Parathyroid adenoma (tissue), 2 donors: ENCODE results near the gene FAM186B.

Experiments
- H2AFZ ChIP-seq: fragments of 300-600 bp; sonication (generic); one replicate; pipeline ENCODE4 v1.7.0; 2017; ENCODE audit warnings: antibody characterized with exemption, mild to moderate bottlenecking
- H3K27ac ChIP-seq: fragments of 300-600 bp; sonication (generic); one replicate; pipeline ENCODE4 v1.7.0; 2017
- H3K27me3 ChIP-seq: fragments of 300-600 bp; sonication (generic); one replicate; pipeline ENCODE4 v1.7.0; 2017; ENCODE audit warnings: low read length; ENCODE audit not compliant: control insufficient read depth, insufficient read depth
- H3K36me3 ChIP-seq: fragments of 300-600 bp; sonication (generic); one replicate; pipeline ENCODE4 v1.7.0; 2017; ENCODE audit warnings: low read length; ENCODE audit not compliant: control insufficient read depth, insufficient read depth
- H3K4me1 ChIP-seq: fragments of 300-600 bp; sonication (generic); one replicate; pipeline ENCODE4 v1.7.0; 2017; ENCODE audit warnings: control low read depth
- H3K4me2 ChIP-seq: fragments of 300-600 bp; sonication (generic); one replicate; pipeline ENCODE4 v1.7.0; 2017; ENCODE audit warnings: low read length
- H3K4me3 ChIP-seq: fragments of 300-600 bp; sonication (generic); one replicate; pipeline ENCODE4 v1.7.0; 2017; ENCODE audit warnings: low read depth, low read length
- H3K79me2 ChIP-seq: fragments of 300-600 bp; sonication (generic); one replicate; pipeline ENCODE4 v1.7.0; 2017; ENCODE audit warnings: control low read depth
- H3K9ac ChIP-seq: fragments of 300-600 bp; sonication (generic); one replicate; pipeline ENCODE4 v1.7.0; 2017; ENCODE audit warnings: mild to moderate bottlenecking
- H3K9me3 ChIP-seq: fragments of 300-600 bp; sonication (generic); one replicate; pipeline ENCODE4 v1.7.0; 2017; ENCODE audit warnings: low read length; ENCODE audit not compliant: control insufficient read depth
- CTCF ChIP-seq: fragments of 300-600 bp; sonication (generic); IDR thresholded peaks from one replicate; pipeline ENCODE4 v1.7.0; 2017; ENCODE audit warnings: antibody characterized with exemption, mild to moderate bottlenecking
- donor health status: primary hyperparathyroidism.

The FAM186B gene

DNA sequence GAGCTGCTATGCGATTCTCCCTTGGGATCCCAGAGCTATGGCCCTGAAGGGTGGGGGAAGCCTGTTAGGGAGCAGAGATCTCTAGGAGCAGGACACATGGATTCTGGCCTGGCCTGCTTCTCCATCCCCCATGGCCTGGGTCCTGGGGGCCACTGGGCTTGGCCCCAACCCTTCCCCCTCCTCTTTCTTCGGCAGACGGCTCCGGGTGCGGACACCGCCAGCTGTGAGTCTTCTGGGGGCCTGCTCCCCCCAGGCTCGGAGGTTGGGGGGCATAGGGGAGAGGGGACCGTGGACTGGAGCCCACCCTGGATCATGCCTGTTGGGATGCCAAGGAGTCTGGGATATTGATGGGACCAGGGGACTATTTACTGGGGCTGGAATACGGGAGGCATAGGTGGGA is 27.0 kb upstream of the FAM186B start:
- Histone ChIP-seq H3K9ac (no peak overlapping the region), H3K4me2 (no peak overlapping the region), H3K79me2 (peaks cover 2% of the 10 kb centered on the region), H3K4me3 (no peak overlapping the region), H3K36me3 (no peaks in the 10 kb centered on the region), H3K27ac (no peak overlapping the region), H3K27me3 (no peaks in the 10 kb centered on the region), H3K4me1 (no peaks in the 10 kb centered on the region), H2AFZ (no peak overlapping the region), H3K9me3 (no peaks in the 10 kb centered on the region)
- no peak for TF ChIP-seq CTCF

- no peaks in the 10 kb centered on the region for H3K4me1 ChIP-seq
- TF ChIP-seq CTCF, result no peak
- no peak overlapping the region for H3K4me3 ChIP-seq
- H3K36me3 ChIP-seq, result no peaks in the 10 kb centered on the region
- H3K9me3 ChIP-seq, result no peaks in the 10 kb centered on the region
- peaks cover 2% of the 10 kb centered on the region for H3K79me2 ChIP-seq
- no peak overlapping the region for H2AFZ ChIP-seq
- no peaks in the 10 kb centered on the region for H3K27me3 ChIP-seq
- H3K4me2 ChIP-seq, result no peak overlapping the region
- no peak overlapping the region for H3K27ac ChIP-seq
- no peak overlapping the region for H3K9ac ChIP-seq
Measured at GRCh38 chr12:49631336-49631907, 26.0 kb upstream of the FAM186B start.

DNA sequence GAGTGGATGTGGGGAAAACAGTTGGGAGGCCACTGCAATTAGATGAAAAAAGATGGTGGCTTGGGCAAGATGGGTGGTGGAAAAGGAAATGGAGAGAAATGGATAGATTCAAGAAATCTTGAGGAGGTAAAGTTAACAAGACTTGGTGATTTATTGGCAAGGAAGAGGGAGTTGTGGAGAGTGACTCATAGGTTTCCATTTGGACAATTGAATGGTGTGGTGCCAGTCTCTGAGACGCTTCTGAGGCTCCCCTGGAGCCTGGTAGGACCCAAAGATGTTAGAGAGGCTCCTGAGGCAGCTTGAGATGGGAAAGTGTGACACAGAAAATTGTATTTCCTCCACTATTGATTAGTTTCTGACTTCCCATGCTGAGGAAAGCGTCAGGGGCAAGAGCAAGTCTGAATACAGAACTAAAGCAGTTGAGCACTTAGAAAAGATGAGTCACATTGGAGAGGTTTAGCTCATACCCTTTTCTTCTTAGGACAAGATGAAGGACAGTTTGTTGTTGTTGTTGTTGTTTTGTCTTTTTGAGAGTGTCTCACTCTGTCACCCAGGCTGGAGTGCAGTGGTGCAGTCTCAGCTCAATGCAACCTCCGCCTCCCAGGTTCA is 22.4 kb upstream of the FAM186B start:
- Histone ChIP-seq H3K27me3 (no peaks in the 10 kb centered on the region), H3K4me2 (no peak overlapping the region), H3K9me3 (no peaks in the 10 kb centered on the region), H3K27ac (no peak overlapping the region), H2AFZ (no peak overlapping the region), H3K4me3 (no peak overlapping the region), H3K79me2 (no peaks in the 10 kb centered on the region), H3K36me3 (no peaks in the 10 kb centered on the region), H3K9ac (no peak overlapping the region), H3K4me1 (no peaks in the 10 kb centered on the region)
- TF ChIP-seq CTCF, result no peak

DNA sequence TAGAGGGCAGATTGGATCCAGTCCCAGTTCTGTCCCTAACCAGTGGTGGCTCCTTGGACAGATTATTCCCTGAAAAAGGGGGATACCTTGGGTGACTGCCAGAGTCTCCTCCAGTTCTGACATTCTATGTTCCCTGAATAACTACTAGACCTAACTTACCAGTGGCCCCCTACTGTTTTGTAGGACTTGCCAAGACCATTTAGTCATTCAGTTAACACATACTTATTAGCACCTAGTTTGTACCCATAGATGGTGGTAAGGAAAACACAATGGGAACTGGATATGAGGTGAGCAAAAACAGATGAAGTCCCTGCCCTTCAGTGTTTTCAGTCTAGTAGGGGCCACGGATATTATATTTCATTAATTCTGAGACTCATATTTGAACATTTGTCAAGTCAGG is 21.4 kb upstream of the FAM186B start:
- Histone ChIP-seq H2AFZ (no peak overlapping the region), H3K4me2 (no peak overlapping the region), H3K4me1 (peaks cover 5% of the 10 kb centered on the region), H3K27me3 (no peaks in the 10 kb centered on the region), H3K4me3 (no peak overlapping the region), H3K79me2 (no peaks in the 10 kb centered on the region), H3K27ac (no peak overlapping the region), H3K9ac (no peak overlapping the region), H3K9me3 (no peaks in the 10 kb centered on the region), H3K36me3 (no peaks in the 10 kb centered on the region)
- no peak for TF ChIP-seq CTCF
